ENCODE data around the gene MKLN1. TPM values are rescaled to one million over a fixed set of nuclear protein-coding genes. Genes with fewer than 3 reads are reported as not detected.

Gene MKLN1
- total RNA-seq, 1 experiment from 2014 or later = 48.5 TPM

- intact Hi-C loops (cut with micrococcal nuclease) = no loop called here
- Histone ChIP-seq H3K36me3 (ENCODE audit: control insufficient read depth in 1 of 2, insufficient read depth in 2 of 2, low read length in 2 of 2) (peaks cover 13 to 17% of the 10 kb centered on the region in 2 experiments; a peak in 2 of 4 replicates), H3K4me2 (ENCODE audit: low read length) (no peak overlapping the region), H3K9ac (ENCODE audit: low read length) (no peak overlapping the region), H3K9me2 (ENCODE audit: insufficient read depth) (no peaks in the 10 kb centered on the region), H3K4me3 (replicated peaks in 1 of 2; ENCODE audit: low read depth in 1 of 2, low read length in 2 of 2) (no peak overlapping the region), H3K27ac (ENCODE audit: low read depth, low read length) (no peak overlapping the region), H3K27me3 (ENCODE audit: insufficient read depth, low read length) (no peaks in the 10 kb centered on the region), H4K20me1 (ENCODE audit: insufficient read depth) (peaks cover 6% of the 10 kb centered on the region; the same call in 1 of the 2 replicates), H3K4me1 (ENCODE audit: control insufficient read depth in 1 of 2, insufficient read depth in 2 of 2, low read length in 2 of 2) (no peaks in the 10 kb centered on the region), H2AFZ (ENCODE audit: low read depth, low read length, poor library complexity, severe bottlenecking) (no peak overlapping the region), H3K9me3 (ENCODE audit: control insufficient read depth in 1 of 2, insufficient read depth in 1 of 2, low read depth in 1 of 2, low read length in 2 of 2) (no peaks in the 10 kb centered on the region), H3K79me2 (ENCODE audit: insufficient read depth, low read length) (no peaks in the 10 kb centered on the region)
- TF ChIP-seq ATF3 (IDR thresholded peaks at IDR 0.05) = no peak
- no peak for TF ChIP-seq MAX (IDR thresholded peaks at IDR 0.05)
- no peak for TF ChIP-seq YY1 (IDR thresholded peaks at IDR 0.05; ENCODE audit: extremely low read depth, insufficient replicate concordance, low read depth, low read length)
- no peak for TF ChIP-seq EZH2phosphoT487 (IDR thresholded peaks at IDR 0.05; ENCODE audit: borderline replicate concordance)
- TF ChIP-seq RAD21 (IDR thresholded peaks at IDR 0.05; ENCODE audit: low read depth) = no peak
- TF ChIP-seq FOSL1 (IDR thresholded peaks at IDR 0.05; ENCODE audit: low read depth) = no peak
- TF ChIP-seq ZNF274 (IDR thresholded peaks at IDR 0.05; ENCODE audit: low read depth, low read length) = no peak
- TF ChIP-seq SP1 (IDR thresholded peaks at IDR 0.05; ENCODE audit: low read depth) = no peak
- TF ChIP-seq CBX3 (IDR thresholded peaks at IDR 0.05; ENCODE audit: low read depth) = no peak
- no peak for TF ChIP-seq JUND (IDR thresholded peaks at IDR 0.05)
- TF ChIP-seq TCF7L2 (IDR thresholded peaks at IDR 0.05; ENCODE audit: borderline replicate concordance, extremely low read depth, insufficient read depth, insufficient read length) = no peak
- TF ChIP-seq SRF (IDR thresholded peaks at IDR 0.05; ENCODE audit: low read depth) = no peak
- no peak for TF ChIP-seq CEBPB (IDR thresholded peaks at IDR 0.05; ENCODE audit: low read depth)
- no peak for TF ChIP-seq POLR2AphosphoS5 (IDR thresholded peaks at IDR 0.05; ENCODE audit: low read depth, low read length)
- ChIA-PET CTCF (no interaction called here), RAD21 (ENCODE audit: low non-redundant PET in 1 of 2, low total read pairs in 2 of 2, uncharacterized antibody in 2 of 2, unreplicated experiment in 2 of 2) (no interaction called here), POLR2A (no interaction called here)
- no TSS peak for BruUV-seq (replicated peaks)
- DNase-seq (ENCODE audit: low read depth, low spot score) = no peak
- ATAC-seq = no peak
Observed at GRCh38 chr7:131471250-131472004, 143.8 kb downstream of the MKLN1 start.

Measured in HCT116 (cell line).